ENCODE measurements around the gene AGXT. TPM values are rescaled to one million over a fixed set of nuclear protein-coding genes. Genes with fewer than 3 reads are reported as not detected.

Gene AGXT
- polyA plus RNA-seq, 1 donor (not counting 4 experiments of a cell fraction or from before 2014, with no cell fraction given) = not detected

DNA sequence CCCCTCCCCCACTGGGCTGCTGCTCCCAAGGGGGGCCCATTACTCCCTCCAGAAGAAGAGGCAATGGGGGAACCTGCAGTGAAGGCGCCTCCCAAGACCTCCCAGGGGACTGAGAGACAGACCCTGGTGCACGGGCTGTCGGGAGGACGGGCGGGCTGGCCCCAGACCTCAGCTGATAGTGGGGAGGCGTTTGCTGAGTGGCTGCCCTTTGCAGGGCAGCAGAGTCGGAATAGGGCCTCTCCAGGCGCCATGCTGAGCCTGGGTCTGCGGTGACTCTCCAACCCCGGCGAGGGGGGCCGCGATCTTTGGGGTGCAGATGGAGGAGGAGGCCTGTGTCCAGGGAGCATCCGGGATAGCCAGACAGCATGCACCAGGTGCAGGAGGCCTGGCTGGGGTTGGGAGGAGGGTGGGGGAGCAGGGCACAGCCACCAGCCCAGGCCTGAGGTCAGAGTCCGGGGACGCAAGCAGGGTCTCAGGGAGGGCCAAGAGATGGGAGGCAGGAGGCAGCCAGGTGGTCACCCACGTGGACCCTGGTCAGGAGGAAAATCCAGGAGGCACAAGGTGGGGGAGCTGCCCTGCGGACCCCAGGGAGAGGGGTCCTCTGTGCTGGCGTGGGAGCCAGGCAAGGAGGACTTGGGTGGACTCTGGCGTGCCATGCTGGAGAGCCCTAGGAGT, 48.5 kb downstream of the AGXT start:
- no peaks in the 10 kb centered on the region for H3K9me3 ChIP-seq (ENCODE audit: control insufficient read depth, low read depth, low read length)
- H3K9me1 ChIP-seq (ENCODE audit: control insufficient read depth, extremely low read depth, insufficient read depth, low read length) = peaks cover 5% of the 10 kb centered on the region
- H3K27me3 ChIP-seq (ENCODE audit: control insufficient read depth, extremely low read depth, insufficient read depth, low read length) = peaks cover 29% of the 10 kb centered on the region
- TF ChIP-seq CTCF (optimal IDR thresholded peaks at IDR 0.05 in 1 of 3, IDR thresholded peaks at IDR 0.05 in 1 of 3, conservative IDR thresholded peaks at IDR 0.05 in 1 of 3; ENCODE audit: extremely low read depth in 1 of 3, insufficient read depth in 2 of 3, low read length in 3 of 3) (no peak), EZH2 (IDR thresholded peaks at IDR 0.05; ENCODE audit: low read length) (no peak)
- FAIRE-seq (no peak), DNase-seq (ENCODE audit: low read depth, low spot score) (no peak)
- no peak overlapping the region for H2AFZ ChIP-seq (ENCODE audit: control insufficient read depth, low read length)
- no peak overlapping the region for H3K4me2 ChIP-seq (ENCODE audit: control insufficient read depth, extremely low read depth, insufficient read depth, low read depth, low read length)
- no peaks in the 10 kb centered on the region for H3K79me2 ChIP-seq (ENCODE audit: control insufficient read depth, insufficient read depth, low read length)
- H3K9ac ChIP-seq (ENCODE audit: control insufficient read depth, extremely low read depth, insufficient read depth, low read length) = no peak overlapping the region
- H3K36me3 ChIP-seq (ENCODE audit: control insufficient read depth in 2 of 2, extremely low read depth in 1 of 2, insufficient read depth in 2 of 2, low read length in 2 of 2) = no peaks in the 10 kb centered on the region
- dilution Hi-C loops (cut with MboI; ENCODE audit: extremely low pct_ligation_motif_present, low sequenced_read_pairs) = no loop called here
- no peak overlapping the region for H3K4me3 ChIP-seq (ENCODE audit: control insufficient read depth in 2 of 3, extremely low read depth in 1 of 3, insufficient read depth in 2 of 3, low read depth in 1 of 3, low read length in 3 of 3)
- peaks cover 7% of the 10 kb centered on the region for H4K20me1 ChIP-seq (ENCODE audit: control insufficient read depth, extremely low read depth, insufficient read depth, low read length)
- H3K4me1 ChIP-seq (ENCODE audit: control insufficient read depth, extremely low read depth, insufficient read depth, low read length) = peaks cover 18% of the 10 kb centered on the region
- no peak overlapping the region for H3K27ac ChIP-seq (ENCODE audit: control insufficient read depth, insufficient read depth, low read length)

- no peak for FAIRE-seq
- H3K79me2 ChIP-seq (ENCODE audit: control insufficient read depth, insufficient read depth, low read length) = no peaks in the 10 kb centered on the region
- no peak overlapping the region for H3K4me3 ChIP-seq (ENCODE audit: control insufficient read depth in 2 of 3, extremely low read depth in 1 of 3, insufficient read depth in 2 of 3, low read depth in 1 of 3, low read length in 3 of 3)
- no peak for DNase-seq (ENCODE audit: low read depth, low spot score)
- no peak overlapping the region for H3K9ac ChIP-seq (ENCODE audit: control insufficient read depth, extremely low read depth, insufficient read depth, low read length)
- H3K4me1 ChIP-seq (ENCODE audit: control insufficient read depth, extremely low read depth, insufficient read depth, low read length) = peaks cover 15% of the 10 kb centered on the region
- dilution Hi-C loops (cut with MboI; ENCODE audit: extremely low pct_ligation_motif_present, low sequenced_read_pairs) = no loop called here
- H3K27me3 ChIP-seq (ENCODE audit: control insufficient read depth, extremely low read depth, insufficient read depth, low read length) = peaks cover 24% of the 10 kb centered on the region
- H3K9me3 ChIP-seq (ENCODE audit: control insufficient read depth, low read depth, low read length) = no peaks in the 10 kb centered on the region
- peaks cover 7% of the 10 kb centered on the region for H4K20me1 ChIP-seq (ENCODE audit: control insufficient read depth, extremely low read depth, insufficient read depth, low read length)
- TF ChIP-seq EZH2 (IDR thresholded peaks at IDR 0.05; ENCODE audit: low read length) (no peak), CTCF (optimal IDR thresholded peaks at IDR 0.05 in 1 of 3, IDR thresholded peaks at IDR 0.05 in 1 of 3, conservative IDR thresholded peaks at IDR 0.05 in 1 of 3; ENCODE audit: extremely low read depth in 1 of 3, insufficient read depth in 2 of 3, low read length in 3 of 3) (no peak)
- no peak overlapping the region for H3K27ac ChIP-seq (ENCODE audit: control insufficient read depth, insufficient read depth, low read length)
- no peak overlapping the region for H2AFZ ChIP-seq (ENCODE audit: control insufficient read depth, low read length)
- H3K36me3 ChIP-seq (ENCODE audit: control insufficient read depth in 2 of 2, extremely low read depth in 1 of 2, insufficient read depth in 2 of 2, low read length in 2 of 2) = no peaks in the 10 kb centered on the region
- H3K9me1 ChIP-seq (ENCODE audit: control insufficient read depth, extremely low read depth, insufficient read depth, low read length) = peaks cover 5% of the 10 kb centered on the region
- H3K4me2 ChIP-seq (ENCODE audit: control insufficient read depth, extremely low read depth, insufficient read depth, low read depth, low read length) = no peak overlapping the region
Measured at GRCh38 chr2:240917684-240918257, 49.1 kb downstream of the AGXT start.
